HEK293T (cell line): ENCODE results near the gene GOLGA6A.

Experiments
- L3MBTL2 ChIP-seq: fragments of 450-650 bp; conservative IDR thresholded peaks from 2 replicates; pipeline ENCODE4 v1.6.1; 2016; ENCODE audit warnings: mild to moderate bottlenecking
- LEF1 ChIP-seq: fragments of 450-650 bp; IDR thresholded peaks from 2 replicates; pipeline ENCODE4 v1.6.1; 2017; ENCODE audit warnings: mild to moderate bottlenecking, borderline replicate concordance
- TARDBP ChIP-seq: fragments of 450-650 bp; IDR thresholded peaks from 2 replicates; pipeline ENCODE4 v1.6.1; 2016
- TF ChIP-seq, protein P1 (sequence below): fragments of 450-650 bp; IDR thresholded peaks from 2 replicates; pipeline ENCODE4 v1.6.1; 2016

GRCh38 chr15:74042603-74043424 lies 39.5 kb downstream of the GOLGA6A start:
- TF ChIP-seq, protein P1, sequence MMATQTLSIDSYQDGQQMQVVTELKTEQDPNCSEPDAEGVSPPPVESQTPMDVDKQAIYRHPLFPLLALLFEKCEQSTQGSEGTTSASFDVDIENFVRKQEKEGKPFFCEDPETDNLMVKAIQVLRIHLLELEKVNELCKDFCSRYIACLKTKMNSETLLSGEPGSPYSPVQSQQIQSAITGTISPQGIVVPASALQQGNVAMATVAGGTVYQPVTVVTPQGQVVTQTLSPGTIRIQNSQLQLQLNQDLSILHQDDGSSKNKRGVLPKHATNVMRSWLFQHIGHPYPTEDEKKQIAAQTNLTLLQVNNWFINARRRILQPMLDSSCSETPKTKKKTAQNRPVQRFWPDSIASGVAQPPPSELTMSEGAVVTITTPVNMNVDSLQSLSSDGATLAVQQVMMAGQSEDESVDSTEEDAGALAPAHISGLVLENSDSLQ, result no peak
- no peak for TF ChIP-seq L3MBTL2
- TF ChIP-seq TARDBP, result no peak
- no peak for TF ChIP-seq LEF1
